Neuronal stem cell (in vitro differentiated cells): ENCODE results near the gene TUBA3E.
"Not testable (repeated sequence)": the region's sequence is repeated elsewhere in the genome, so short reads cannot be mapped to it uniquely, and the experiment has no call there.

Experiments used
- DNase-seq: peaks from one replicate; pipeline ENCODE4 v3.0.0-alpha.2; 2013; ENCODE audit warnings: low spot score
- H2AFZ ChIP-seq: one replicate; pipeline ENCODE4 v1.6.1; 2013; ENCODE audit warnings: mild to moderate bottlenecking, low read length, inconsistent platforms
- H2AK5ac ChIP-seq: 2 replicates; pipeline ENCODE4 v1.6.1; 2013; ENCODE audit warnings: low read depth, mild to moderate bottlenecking, inconsistent platforms, low read length, moderate library complexity, mixed read lengths
- H2BK120ac ChIP-seq: 2 replicates; pipeline ENCODE4 v1.6.1; 2013; ENCODE audit warnings: low read depth, mild to moderate bottlenecking, inconsistent platforms, low read length, moderate library complexity, mixed read lengths
- H2BK12ac ChIP-seq: one replicate; pipeline ENCODE4 v1.6.1; 2013; ENCODE audit warnings: low read length, inconsistent platforms
- H2BK15ac ChIP-seq: 2 replicates; pipeline ENCODE4 v1.6.1; 2013; ENCODE audit warnings: mild to moderate bottlenecking, low read length, inconsistent platforms, mixed read lengths
- H2BK5ac ChIP-seq: one replicate; pipeline ENCODE4 v1.6.1; 2013; ENCODE audit warnings: inconsistent platforms, mild to moderate bottlenecking, low read length, moderate library complexity
- H3K14ac ChIP-seq: one replicate; pipeline ENCODE4 v1.6.1; 2013; ENCODE audit warnings: low read length, inconsistent platforms
- H3K18ac ChIP-seq: 2 replicates; pipeline ENCODE4 v1.6.1; 2013; ENCODE audit warnings: low read length, inconsistent platforms
- H3K23ac ChIP-seq: 2 replicates; pipeline ENCODE4 v1.6.1; 2013; ENCODE audit warnings: low read depth, mild to moderate bottlenecking, mixed read lengths, low read length, inconsistent platforms; ENCODE audit not compliant: poor library complexity
- H3K27ac ChIP-seq: replicated peaks from 3 replicates; pipeline ENCODE4 v1.5.1; 2013; ENCODE audit warnings: low read length, inconsistent platforms
- H3K27me3 ChIP-seq, 3 experiments: 2 replicates each; pipeline ENCODE4 v1.6.1; 2013; ENCODE audit warnings: low read length in 3 of 3, mild to moderate bottlenecking in 2 of 3, inconsistent platforms in 1 of 3, low read depth in 1 of 3, mixed read lengths in 1 of 3, moderate library complexity in 1 of 3; ENCODE audit not compliant: control insufficient read depth in 3 of 3, insufficient read depth in 3 of 3
- H3K36me3 ChIP-seq, 2 donors: replicated peaks in 1 of 2; 2 replicates each; pipeline ENCODE4 v1.6.1; 2013; ENCODE audit warnings: low read length in 2 of 2; ENCODE audit not compliant: control insufficient read depth in 2 of 2, insufficient read depth in 2 of 2
- H3K4ac ChIP-seq: 2 replicates; pipeline ENCODE4 v1.6.1; 2013; ENCODE audit warnings: inconsistent platforms, mild to moderate bottlenecking, low read length, moderate library complexity
- H3K4me1 ChIP-seq, 2 donors: 1 replicate in 1 of 2; 2 replicates in 1 of 2; pipeline ENCODE4 v1.6.1; 2013; ENCODE audit warnings: low read length in 2 of 2, low read depth in 1 of 2; ENCODE audit not compliant: control insufficient read depth in 2 of 2, insufficient read depth in 1 of 2
- H3K4me2 ChIP-seq: one replicate; pipeline ENCODE4 v1.6.1; 2013; ENCODE audit warnings: mild to moderate bottlenecking, low read length, inconsistent platforms; ENCODE audit not compliant: insufficient read depth, poor library complexity, severe bottlenecking
- H3K4me3 ChIP-seq, 2 donors: 2 replicates each; pipeline ENCODE4 v1.5.1; 2013; ENCODE audit warnings: low read length in 2 of 2, mild to moderate bottlenecking in 2 of 2, inconsistent platforms in 1 of 2, moderate library complexity in 1 of 2
- H3K79me1 ChIP-seq: one replicate; pipeline ENCODE4 v1.6.1; 2013; ENCODE audit warnings: low read depth, mild to moderate bottlenecking, inconsistent platforms, low read length, moderate library complexity
- H3K9ac ChIP-seq: one replicate; pipeline ENCODE4 v1.6.1; 2013; ENCODE audit warnings: mild to moderate bottlenecking, low read depth, low read length, inconsistent platforms; ENCODE audit not compliant: poor library complexity
- H3K9me3 ChIP-seq, 2 donors: replicated peaks in 1 of 2; 2 replicates each; pipeline versions ENCODE3 to v1.6.1; 2013; ENCODE audit warnings: low read length in 2 of 2, mild to moderate bottlenecking in 2 of 2, inconsistent platforms in 1 of 2, low read depth in 1 of 2, mixed read lengths in 1 of 2, moderate library complexity in 1 of 2; ENCODE audit not compliant: control insufficient read depth in 2 of 2, insufficient read depth in 1 of 2
- H4K8ac ChIP-seq: one replicate; pipeline ENCODE4 v1.6.1; 2013; ENCODE audit warnings: low read depth, mild to moderate bottlenecking, inconsistent platforms, low read length, moderate library complexity
- H4K91ac ChIP-seq: one replicate; pipeline ENCODE4 v1.6.1; 2013; ENCODE audit warnings: low read length, low read depth, mild to moderate bottlenecking, inconsistent platforms; ENCODE audit not compliant: poor library complexity
- WGBS, 2 donors: extraction: QIAGEN DNeasy Blood & Tissue Kit; methylation state at CpG; one replicate each; pipeline ENCODE4 v1.1.7; 2013; ENCODE audit warnings: missing lambda C conversion rate in 2 of 2, mixed read lengths in 1 of 2; ENCODE audit not compliant: insufficient read length in 2 of 2, insufficient replicate concordance in 1 of 2; ENCODE audit errors: extremely low coverage in 2 of 2; 5-methylcytosine and 5-hydroxymethylcytosine counted together

TUBA3E gene

GRCh38 chr2:130207051-130207450, 8.8 kb upstream of the TUBA3E start:
- H2AK5ac ChIP-seq, H3K27me3 ChIP-seq, H2AFZ ChIP-seq, H2BK120ac ChIP-seq, H2BK15ac ChIP-seq, H3K4ac ChIP-seq, H3K14ac ChIP-seq, H3K23ac ChIP-seq, H3K36me3 ChIP-seq, H3K27ac ChIP-seq, H3K9ac ChIP-seq, H3K79me1 ChIP-seq, H3K4me2 ChIP-seq, H2BK5ac ChIP-seq, H3K18ac ChIP-seq, H3K9me3 ChIP-seq, H3K4me3 ChIP-seq, H4K91ac ChIP-seq, H3K4me1 ChIP-seq, H2BK12ac ChIP-seq, H4K8ac ChIP-seq, DNase-seq: not testable (repeated sequence)
- WGBS, 2 donors = no CpG with 5 or more reads among the region's 13 CpGs

DNA sequence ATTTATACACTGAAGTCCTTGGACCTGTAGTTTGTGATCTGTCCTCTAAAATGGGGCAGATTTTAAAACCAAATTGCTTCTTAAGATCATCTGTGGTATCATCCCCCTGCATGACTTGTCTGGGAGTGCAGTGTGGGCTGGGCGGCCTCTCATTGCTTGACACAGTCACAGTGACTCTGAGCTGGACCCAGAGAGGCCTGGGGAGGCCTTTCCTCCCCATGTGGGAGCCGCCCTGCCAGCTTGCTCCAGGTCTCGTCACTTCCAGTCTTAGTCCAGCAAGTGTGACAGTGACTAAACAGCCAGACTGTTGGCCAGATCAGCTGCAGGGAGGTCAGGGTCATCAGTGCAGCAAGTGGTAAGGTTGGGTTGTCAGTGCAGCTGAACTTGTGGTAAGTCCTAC, 4.9 kb upstream of the TUBA3E start:
- not testable (repeated sequence) for H3K4me1 ChIP-seq, H2BK5ac ChIP-seq, H4K91ac ChIP-seq, H3K9ac ChIP-seq, H2AFZ ChIP-seq, H2AK5ac ChIP-seq, H3K79me1 ChIP-seq, H4K8ac ChIP-seq, H3K14ac ChIP-seq, H3K4me3 ChIP-seq, DNase-seq, H3K27ac ChIP-seq, H2BK15ac ChIP-seq, H3K27me3 ChIP-seq, H3K18ac ChIP-seq, H3K4ac ChIP-seq, H3K23ac ChIP-seq, H3K36me3 ChIP-seq, H3K4me2 ChIP-seq, H2BK120ac ChIP-seq, H3K9me3 ChIP-seq, H2BK12ac ChIP-seq
- WGBS, 2 donors = no CpG with 5 or more reads among the region's 3 CpGs

DNA sequence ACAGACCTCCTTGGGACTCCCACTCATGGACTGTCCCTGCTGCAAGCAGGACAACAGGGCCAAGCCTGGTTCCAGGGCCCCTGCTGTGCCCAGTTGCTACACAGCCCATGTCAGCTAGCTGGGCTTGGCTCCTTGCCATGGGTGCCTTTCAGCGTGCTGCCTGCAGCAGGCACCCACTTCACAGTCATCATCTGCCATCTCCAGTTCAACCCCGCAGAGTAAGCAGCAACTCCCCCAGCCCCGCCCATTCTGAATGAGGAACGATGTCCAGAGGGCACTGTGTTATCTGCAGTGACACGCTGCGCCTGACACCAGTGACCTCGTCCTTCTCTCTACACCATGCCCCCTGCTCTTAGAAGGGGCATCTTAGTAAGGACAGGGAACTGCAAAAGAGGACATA, 4.3 kb upstream of the TUBA3E start:
- WGBS, 2 donors = no CpG with 5 or more reads among the region's 7 CpGs
- H2BK5ac ChIP-seq, H3K23ac ChIP-seq, H3K36me3 ChIP-seq, H3K4me1 ChIP-seq, H3K9me3 ChIP-seq, H3K9ac ChIP-seq, H3K18ac ChIP-seq, H3K27ac ChIP-seq, H2BK12ac ChIP-seq, H3K27me3 ChIP-seq, H2AFZ ChIP-seq, H3K14ac ChIP-seq, DNase-seq, H4K91ac ChIP-seq, H3K4me3 ChIP-seq, H2BK120ac ChIP-seq, H2AK5ac ChIP-seq, H4K8ac ChIP-seq, H3K4me2 ChIP-seq, H3K79me1 ChIP-seq, H2BK15ac ChIP-seq, H3K4ac ChIP-seq: not testable (repeated sequence)

DNA sequence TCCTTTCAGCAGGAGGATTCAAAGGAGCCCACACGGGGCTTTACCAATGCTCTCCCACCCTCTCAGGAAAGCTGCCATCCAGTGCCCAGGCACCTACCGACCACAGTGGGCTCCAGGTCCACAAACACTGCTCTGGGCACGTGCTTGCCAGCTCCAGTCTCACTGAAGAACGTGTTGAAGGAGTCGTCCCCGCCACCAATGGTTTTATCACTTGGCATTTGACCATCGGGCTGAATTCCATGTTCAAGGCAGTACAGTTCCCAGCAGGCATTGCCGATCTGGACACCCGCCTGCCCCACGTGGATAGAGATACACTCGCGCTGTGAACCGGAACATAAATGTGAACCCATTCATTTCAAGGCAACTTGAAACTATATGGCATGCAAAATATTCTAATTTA, 2.2 kb downstream of the TUBA3E start:
- not testable (repeated sequence) for H3K23ac ChIP-seq, H2BK12ac ChIP-seq, H4K91ac ChIP-seq, DNase-seq, H3K4me3 ChIP-seq, H3K4me2 ChIP-seq, H3K27ac ChIP-seq, H3K4ac ChIP-seq, H4K8ac ChIP-seq, H3K9me3 ChIP-seq, H3K79me1 ChIP-seq, H3K36me3 ChIP-seq, H3K27me3 ChIP-seq, H2AFZ ChIP-seq, H2BK120ac ChIP-seq, H2BK5ac ChIP-seq, H3K4me1 ChIP-seq, H3K18ac ChIP-seq, H3K14ac ChIP-seq, H3K9ac ChIP-seq, H2BK15ac ChIP-seq, H2AK5ac ChIP-seq
- WGBS, 2 donors = no CpG with 5 or more reads among the region's 13 CpGs
